GM18519 (cell line): ENCODE results near the gene AFG1L.
"Not testable (repeated sequence)": the region's sequence is repeated elsewhere in the genome, so short reads cannot be mapped to it uniquely, and the experiment has no call there.

Source experiments
- ATAC-seq: cut with Tn5 transposase; IDR thresholded peaks from one replicate; pipeline ENCODE4 v1.9.1; 2021; ENCODE audit warnings: mild to moderate bottlenecking, moderate library complexity; ENCODE audit not compliant: unreplicated experiment, low FRiP score

AFG1L gene

DNA sequence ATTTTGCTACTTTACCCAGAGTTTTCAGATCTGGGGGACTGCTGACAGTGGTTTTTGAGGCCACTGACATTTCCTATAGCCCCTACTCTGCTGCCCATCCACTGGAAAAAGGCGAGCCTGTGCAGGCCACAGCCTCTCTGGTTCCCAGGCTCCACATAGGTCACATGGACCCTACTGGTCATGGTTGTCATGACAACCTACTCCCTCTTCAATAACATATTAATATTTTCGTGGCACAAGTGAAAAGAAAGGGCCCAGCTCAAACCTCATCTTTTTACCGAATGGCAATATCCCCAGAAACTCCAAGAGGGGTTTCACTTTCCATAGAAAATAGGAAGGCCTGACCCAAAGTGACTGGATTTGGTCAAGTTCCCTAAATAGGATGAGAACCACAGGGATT lies 254.9 kb downstream of the AFG1L start:
- no peak for ATAC-seq

DNA sequence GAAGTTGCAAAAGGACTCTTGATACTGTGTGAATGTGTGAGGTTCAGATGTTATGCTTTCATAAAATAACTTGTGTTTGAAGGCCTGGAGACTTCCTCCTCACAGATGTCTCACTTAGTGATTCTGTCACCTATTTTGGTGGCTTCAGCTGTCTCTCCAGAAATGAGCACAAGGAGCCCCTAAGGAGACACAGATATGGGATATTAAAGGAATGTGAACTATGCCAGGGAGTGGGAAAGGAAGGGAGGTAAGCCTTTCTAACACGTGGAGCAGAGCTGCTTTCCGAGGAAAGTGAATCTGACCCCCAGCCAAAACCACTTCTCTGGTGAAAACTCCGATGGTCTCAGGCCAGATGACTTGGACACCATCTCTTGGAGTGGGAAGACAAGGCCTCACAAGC lies 255.4 kb downstream of the AFG1L start:
- no peak for ATAC-seq

DNA sequence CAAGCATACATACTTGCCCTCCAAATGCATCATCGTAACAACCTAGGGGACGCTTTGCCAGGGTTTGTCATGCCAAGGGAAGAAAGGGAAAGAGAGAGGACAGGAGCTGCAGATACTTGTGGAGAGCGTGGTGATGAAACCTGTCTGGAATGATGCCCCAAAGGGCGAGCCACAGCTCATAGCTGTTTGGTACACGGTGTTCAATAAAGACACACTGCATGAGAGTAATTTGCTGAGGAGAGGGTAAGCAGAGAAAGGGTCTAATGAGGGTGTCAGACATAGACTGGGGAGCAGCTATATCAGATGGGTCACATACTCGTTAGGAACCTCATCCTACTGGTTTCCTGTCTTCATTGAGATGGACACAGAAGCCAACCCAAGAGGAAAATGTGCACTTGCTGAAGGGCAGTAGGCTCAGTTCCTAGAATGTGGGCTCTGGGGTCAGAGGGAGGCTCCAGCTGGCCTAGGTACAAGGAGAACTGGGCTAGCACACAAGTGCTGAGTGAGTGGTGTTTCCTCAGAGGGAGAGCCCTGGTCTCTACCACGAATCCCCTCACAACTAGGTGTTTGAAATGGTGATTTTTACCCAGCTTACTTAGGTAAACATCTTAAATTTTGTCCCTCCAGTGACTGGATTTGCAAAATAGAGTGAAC lies 260.7 kb downstream of the AFG1L start:
- no peak for ATAC-seq

DNA sequence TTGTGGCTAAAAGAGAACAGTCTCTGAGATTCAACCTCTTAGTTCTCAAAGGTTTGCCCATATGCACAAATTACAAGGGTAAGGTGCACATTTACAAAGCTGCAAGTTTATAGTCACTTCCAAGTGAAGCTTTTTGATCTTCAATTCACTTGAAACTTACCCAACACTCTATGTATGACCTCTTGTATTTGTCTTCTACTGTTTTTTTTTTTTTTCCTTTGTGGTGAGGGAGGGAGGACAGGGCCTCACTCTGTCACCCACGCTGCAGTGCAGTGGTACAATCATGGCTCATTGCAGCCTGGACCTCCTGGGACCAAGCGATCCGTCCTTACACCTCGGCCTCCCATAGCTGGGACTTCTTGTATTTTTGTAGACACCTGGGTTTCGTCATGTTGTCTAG lies 261.4 kb downstream of the AFG1L start:
- no peak for ATAC-seq

DNA sequence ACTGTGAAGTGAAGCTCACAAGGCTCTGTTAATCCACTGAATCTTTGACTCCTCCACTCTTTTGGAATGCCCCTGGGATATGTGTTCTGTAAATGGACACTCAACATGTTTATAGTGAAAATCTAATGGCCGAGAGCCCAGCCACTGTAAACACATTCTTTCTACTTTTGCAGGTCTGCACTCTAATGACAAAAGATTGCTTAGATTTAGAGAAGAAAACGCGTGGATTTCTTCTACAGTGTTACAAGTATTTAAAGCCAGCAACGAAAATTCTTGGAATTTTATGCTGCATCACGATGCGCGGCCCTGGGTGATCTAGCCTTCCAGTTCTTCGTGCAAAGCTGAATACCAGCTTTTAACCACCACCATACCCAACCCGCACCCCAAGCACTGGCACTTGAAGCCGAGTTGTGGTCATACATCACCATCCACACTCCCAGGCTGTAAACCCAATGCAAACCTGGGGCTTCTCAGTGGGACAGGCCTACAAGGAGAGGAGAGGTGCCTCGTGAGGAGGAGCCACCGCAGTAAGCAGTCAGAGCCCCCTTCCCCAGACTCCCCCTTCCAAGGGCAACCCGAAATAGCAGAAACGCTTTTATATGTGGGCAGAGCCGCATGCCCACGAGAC lies 262.1 kb downstream of the AFG1L start:
- ATAC-seq: no peak

DNA sequence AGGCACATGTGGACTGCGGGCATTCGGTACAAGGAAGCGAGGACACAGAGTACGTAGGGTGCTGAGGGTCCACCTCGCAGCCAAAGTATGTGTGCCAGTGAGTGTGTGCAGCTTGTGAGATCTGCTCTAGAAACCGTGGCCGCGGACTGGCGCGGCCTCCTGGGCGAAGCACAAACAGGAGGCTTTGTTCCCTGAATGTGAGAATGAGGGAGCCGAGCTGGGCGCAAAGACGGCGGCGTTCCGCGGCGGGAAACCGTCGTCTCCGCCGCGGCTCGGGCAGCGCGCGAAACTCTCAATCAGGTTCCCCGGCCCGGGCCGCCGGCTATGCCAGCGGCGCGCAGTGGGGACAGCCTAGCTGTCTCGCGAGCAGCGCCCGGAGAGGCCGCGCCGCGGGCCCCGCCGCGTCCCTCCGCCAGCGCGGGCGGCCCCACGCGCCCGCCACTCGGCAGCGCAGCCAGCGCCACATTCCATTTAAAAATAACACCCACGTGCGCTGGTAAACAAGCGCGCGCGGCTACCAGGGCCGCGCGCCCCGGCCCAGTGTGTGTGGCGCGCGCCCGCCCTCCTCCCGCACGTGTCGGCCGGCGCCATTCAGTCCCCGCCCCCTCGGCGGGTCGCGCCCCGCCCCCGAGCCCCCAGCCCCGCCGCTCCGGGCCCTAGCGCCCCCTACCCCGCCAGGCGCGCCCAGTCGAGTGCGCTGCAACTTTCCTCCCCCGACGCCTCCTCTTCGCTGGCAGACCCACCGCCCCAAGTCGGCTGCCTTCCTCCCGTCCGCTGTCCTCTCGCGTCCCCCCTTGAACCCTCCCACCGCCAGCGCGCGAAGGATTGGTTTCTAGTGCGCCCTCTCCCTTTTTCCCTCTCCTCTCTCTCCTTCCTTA lies 262.9 kb downstream of the AFG1L start:
- ATAC-seq: no peak

DNA sequence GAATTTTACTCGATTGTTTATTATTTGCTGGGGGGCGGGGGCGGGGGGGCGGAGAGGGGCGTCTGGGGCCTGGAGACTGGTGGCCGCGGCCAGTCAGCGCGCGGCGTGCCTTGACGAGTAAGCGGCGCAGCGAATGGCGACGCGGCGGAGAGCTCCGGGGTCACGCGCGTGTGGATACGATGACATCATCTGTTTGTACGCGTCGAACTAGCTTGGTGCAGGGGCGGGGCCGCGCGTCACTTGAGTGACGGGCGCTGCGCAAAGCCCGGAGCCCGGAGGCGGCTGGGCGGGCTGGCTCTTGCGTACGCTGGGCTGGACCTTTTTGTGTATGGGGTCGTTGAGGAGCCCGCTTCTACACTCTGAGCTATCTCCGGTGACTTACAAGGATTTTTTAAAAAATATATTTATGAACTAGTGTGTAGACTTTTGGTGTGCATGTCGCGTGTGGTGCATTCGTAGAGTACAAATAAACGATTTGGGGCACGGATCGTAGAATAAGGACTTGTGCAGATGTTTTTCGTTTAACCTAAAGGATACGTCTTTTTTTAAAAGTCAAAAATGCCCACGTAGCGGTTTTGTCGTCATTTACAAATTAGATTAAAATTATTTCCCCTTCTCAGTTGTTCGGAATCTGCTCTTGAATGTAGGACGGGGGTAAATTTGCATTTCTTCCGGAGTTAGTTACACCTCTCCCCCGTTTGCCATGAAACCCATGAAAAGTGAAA lies 263.7 kb downstream of the AFG1L start:
- peak; percentile 47 for ATAC-seq

DNA sequence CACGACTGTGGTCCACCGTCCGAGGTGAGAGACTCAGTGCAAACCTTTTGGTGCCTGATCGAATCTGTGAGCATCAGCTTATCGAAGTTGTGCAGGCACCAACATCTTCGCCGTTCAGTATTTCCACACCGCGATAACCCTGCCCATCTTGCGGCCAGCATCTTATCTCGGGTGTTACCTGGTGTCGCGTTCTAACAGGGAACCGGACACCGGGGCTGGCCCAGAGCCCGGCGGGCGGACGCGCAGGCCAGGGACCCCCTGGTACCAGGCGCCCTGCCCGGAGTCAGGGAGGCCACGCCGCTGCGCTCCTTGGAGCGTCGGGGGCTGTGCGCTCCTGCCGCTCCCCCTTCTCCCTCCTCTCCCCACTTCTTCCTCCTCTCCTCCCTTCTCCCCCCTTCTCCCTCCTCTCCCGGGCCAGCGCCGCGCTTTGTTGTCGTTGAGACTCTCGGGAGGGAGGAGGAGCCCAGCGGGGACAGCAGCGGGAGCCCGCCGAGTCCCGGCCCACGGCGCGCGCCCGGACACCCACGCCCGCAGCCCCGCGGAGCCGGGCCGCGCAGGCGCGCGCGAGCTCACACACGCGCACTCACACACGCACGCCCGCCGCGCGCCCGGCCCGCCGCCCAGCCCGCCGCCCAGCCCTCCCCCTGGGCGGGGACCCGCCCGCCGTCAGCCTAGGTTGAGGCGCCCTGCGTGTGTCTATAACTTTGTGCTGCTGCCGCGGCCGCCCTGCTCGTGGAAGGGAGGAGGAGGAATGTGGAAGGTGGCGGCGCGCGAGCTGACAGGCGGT lies 264.4 kb downstream of the AFG1L start:
- peak; percentile 21 for ATAC-seq

DNA sequence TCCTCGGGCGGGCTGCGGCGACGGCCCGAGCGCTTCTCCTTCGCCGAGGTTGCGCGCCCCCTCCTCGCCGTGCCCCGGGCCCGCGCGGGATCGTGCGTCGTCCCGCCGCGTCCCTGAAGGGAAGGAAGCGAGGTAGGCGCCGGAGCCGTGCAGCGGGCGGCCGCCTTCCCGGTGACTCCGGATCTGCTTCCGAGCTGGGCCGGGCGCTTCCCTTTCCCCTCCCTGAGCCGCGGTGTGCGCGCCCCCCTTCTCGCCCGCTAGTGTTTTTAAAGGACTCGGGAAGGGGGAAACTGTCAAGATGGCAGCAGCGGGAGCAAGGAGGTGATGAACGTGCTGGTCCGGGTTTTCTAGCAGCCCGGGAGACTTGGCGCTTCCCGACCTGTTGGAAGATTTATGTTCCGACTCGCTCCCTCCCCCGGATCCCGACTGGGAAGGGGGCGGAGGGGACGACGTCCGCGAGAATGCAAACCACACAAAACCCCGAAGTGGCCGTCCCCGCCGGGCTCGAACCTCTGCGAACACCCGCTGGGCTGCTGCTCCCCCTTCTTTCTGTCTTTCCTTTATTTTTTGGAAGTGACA lies 265.1 kb downstream of the AFG1L start:
- peak; percentile 2 for ATAC-seq

DNA sequence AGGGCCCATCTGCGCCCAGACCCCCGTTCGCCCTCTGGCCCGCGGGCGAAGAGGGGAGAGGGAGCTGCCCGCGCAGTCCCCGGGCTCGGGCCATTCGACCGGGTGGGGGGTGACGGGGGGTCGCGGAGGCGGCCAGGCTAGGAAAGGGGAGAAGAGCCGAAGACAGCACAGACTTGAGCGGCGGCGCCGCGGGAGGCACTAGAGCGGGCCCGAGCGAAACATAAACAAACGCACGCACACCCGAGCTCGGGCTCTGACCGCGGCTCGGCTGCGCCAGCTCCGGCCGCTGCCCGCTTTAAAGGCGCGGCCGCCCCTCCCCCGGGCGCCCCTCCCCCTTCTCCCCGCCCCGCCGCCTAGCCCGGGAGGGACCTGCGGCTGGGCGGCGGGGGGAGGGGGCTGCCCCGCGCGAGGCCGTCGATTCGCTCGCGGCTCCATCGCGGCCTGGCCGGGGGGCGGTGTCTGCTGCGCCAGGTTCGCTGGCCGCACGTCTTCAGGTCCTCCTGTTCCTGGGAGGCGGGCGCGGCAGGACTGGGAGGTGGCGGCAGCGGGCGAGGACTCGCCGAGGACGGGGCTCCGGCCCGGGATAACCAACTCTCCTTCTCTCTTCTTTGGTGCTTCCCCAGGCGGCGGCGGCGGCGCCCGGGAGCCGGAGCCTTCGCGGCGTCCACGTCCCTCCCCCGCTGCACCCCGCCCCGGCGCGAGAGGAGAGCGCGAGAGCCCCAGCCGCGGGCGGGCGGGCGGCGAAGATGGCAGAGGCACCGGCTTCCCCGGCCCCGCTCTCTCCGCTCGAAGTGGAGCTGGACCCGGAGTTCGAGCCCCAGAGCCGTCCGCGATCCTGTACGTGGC lies 265.8 kb downstream of the AFG1L start, which contains the start of gene FOXO3:
FOXO3 (plus strand) TSS at position 455 of the 846 bp plus-strand sequence; CDS start at position 747, 292 bp downstream.
- no peak for ATAC-seq

DNA sequence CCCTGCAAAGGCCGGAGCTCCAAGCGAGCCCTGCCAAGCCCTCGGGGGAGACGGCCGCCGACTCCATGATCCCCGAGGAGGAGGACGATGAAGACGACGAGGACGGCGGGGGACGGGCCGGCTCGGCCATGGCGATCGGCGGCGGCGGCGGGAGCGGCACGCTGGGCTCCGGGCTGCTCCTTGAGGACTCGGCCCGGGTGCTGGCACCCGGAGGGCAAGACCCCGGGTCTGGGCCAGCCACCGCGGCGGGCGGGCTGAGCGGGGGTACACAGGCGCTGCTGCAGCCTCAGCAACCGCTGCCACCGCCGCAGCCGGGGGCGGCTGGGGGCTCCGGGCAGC lies 266.4 kb downstream of the AFG1L start:
- not testable (repeated sequence) for ATAC-seq

DNA sequence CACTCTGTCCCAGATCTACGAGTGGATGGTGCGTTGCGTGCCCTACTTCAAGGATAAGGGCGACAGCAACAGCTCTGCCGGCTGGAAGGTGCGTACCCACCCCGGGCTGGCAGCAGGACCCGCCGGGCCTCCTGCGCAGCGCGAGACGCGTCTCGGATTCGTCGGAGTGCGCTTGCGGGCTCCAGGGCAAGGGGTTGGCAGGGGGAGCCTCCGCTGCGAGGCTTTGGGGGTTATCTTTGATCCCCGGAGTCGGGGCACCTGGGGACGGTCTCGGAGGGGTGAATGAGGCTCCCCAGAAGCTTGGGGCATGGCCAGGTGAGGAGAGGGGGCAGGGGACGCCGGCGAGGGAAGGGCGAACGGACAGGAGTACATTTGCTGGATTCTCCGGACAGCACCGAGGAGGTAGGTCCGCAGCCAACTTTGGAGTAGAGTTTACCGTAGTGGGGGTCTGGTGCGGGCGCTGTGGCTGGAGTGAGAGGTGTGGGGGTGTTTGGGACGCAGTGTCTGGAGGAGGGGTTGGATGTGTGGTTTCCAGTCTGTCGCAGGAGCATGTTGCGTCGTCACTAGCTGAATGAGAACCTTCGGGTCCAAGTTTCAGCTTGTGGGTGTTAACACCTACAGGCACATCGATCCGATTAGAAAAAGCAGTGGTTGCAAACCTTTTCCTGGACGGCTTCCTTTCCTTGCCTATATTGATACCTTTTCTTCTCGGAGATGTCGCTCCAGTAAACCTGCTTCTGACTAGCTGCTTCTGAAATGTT lies 267.1 kb downstream of the AFG1L start:
- no peak for ATAC-seq

DNA sequence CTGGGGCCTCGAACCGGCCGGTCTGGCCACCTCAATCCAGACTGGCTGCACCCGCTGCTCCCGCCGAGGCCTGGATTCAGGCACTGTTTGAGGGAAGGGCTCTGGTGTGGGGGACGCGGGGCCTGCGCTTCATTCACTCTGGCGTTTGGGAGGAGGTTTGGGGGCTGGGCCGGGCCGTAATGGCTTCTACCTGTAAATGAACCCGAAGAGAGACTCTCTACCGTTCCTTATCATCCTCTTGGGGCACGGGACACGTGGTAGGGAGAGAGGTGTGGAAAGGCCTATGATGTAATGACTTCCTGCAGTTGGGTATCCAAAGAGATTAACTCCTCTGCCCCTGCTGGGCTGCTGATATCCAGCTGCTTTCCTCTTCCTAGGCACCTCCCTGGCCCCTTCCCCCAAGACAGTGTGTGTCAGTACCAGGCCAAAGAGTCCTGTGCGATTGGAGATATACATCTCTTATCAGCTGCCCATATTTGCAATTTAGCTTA lies 267.7 kb downstream of the AFG1L start:
- ATAC-seq: no peak

DNA sequence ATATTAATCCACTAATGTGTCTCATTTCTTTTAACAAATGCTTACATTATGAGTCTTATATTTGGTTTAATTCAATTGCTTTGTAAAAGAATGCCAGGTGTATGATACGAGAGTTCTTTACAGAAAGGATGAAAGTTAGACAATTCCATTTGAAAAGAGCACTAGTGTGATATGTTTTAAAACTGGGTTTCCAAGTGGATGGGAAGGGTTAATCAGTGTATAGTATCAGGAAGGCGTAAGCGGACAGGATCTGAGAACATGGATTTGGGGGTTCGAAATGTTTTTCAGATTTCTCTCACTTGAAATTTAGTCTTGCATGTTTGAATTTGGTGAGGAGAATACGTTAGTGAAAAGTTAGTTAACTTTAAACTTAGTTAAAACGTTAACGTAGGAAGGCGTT lies 268.4 kb downstream of the AFG1L start:
- ATAC-seq: no peak

DNA sequence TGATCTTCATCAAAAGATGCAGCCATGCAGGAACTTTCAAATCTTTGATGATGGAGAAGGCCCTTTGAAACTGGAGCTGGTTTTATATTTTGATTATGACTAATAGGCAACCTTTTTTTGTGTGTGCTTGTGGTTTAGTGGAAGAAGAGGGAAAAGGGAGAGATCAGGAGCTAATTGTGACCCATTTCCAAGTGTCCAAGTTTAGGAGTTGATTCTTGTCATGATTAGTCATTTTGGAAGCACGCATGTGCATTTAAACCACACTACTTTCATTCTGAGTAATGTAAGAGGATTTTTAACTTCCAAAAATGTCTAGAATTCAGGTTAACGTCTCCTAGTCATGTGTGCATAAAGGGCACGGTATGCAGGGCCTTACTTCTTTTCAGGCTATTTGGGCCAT lies 269.3 kb downstream of the AFG1L start:
- no peak for ATAC-seq

DNA sequence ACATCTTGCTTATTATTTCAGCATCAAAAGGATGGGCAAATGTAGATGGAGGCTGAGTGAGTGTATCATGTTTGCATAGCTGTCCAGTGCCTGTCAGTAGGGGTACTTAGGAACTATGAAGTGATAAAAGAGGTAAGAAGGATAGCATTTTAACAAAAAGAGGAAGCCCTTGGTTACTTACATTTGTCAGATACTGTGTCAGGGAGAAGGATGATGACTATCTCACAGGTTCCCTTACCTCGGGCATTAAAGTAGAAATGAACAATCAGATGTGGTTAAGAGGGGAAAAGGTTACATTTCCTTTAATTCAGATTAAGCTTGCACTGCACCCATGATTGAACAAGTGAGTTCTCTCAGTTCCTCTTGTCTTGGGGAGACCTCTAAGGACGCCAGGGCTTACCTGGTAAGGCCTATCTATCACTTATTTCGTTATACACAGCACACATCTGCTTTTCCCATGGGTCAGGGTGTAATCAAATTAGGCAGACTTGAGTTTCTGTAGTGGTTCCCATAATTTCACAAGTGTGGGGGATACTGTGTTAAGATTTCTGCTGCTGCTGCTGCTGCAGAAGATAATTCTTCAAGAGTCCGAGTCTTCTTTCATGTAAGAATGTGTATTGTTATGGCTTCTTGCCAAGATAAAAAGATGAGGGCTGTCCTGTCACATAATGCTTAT lies 270.4 kb downstream of the AFG1L start:
- ATAC-seq: peak; percentile 65

DNA sequence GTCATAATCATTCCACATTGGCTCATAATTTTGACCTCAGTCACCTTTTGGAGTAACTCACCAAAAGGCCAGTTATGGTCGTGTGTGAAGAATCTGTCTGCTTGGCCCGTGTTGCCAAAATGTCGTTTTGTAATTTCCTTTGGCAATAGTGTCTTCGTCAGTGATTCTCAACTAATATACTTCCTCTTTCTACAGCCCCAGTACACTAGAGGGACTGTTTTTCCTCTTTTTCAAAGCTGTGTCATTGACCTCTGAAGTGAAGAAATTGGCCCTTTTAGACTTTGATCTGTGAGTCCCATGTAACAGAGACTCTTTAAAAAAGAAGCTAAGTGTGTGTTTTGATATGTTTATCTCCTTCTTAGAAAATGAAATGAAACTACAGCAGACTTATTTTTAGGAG lies 271.0 kb downstream of the AFG1L start:
- no peak for ATAC-seq
